H1 (cell line): ENCODE data around the gene B9D2. TPM values are rescaled to one million over a fixed set of nuclear protein-coding genes. Genes with fewer than 3 reads are reported as not detected.

Experiments used
- CTCF ChIA-PET: fragments of 300-600 bp; sonication (Branson Sonifier 250); formaldehyde crosslinking; loops from one replicate; lab custom pipeline; 2021; ENCODE audit not compliant: partially characterized antibody; lab: Charles Lee
- POLR2A ChIA-PET: fragments of 300-600 bp; sonication (Branson Sonifier 250); formaldehyde crosslinking; loops from one replicate; lab custom pipeline; 2021; ENCODE audit warnings: inconsistent platforms; ENCODE audit not compliant: partially characterized antibody; lab: Charles Lee
- DNase-seq, 2 experiments: peaks; one replicate each; pipeline versions ENCODE4 v3.0.0 to v3.0.0-alpha.2; 2010 to 2022; ENCODE audit warnings: low spot score in 2 of 2, low read depth in 1 of 2, mixed read lengths in 1 of 2
- FAIRE-seq: peaks from 2 replicates; lab custom pipeline; 2011; peaks lifted over from hg19 to GRCh38; lab: Jason Lieb, UNC
- H2AFZ ChIP-seq: 2 replicates; pipeline ENCODE4 v1.8.1; 2012; ENCODE audit warnings: low read length, inconsistent platforms
- H2AK5ac ChIP-seq: 2 replicates; pipeline ENCODE4 v1.6.1; 2013; ENCODE audit warnings: low read depth, low read length
- H2BK120ac ChIP-seq: replicated peaks from 2 replicates; pipeline ENCODE3; 2013; ENCODE audit warnings: low read depth, low read length, inconsistent platforms
- H2BK12ac ChIP-seq: 2 replicates; pipeline ENCODE4 v1.6.1; 2013; ENCODE audit warnings: low read depth, low read length
- H2BK15ac ChIP-seq: 2 replicates; pipeline ENCODE4 v1.6.1; 2013; ENCODE audit warnings: low read length
- H2BK20ac ChIP-seq: 2 replicates; pipeline ENCODE4 v1.6.1; 2013; ENCODE audit warnings: low read length
- H2BK5ac ChIP-seq: 2 replicates; pipeline ENCODE4 v1.6.1; 2013; ENCODE audit warnings: low read depth, low read length
- H3K14ac ChIP-seq: 2 replicates; pipeline ENCODE4 v1.6.1; 2013; ENCODE audit warnings: inconsistent platforms; ENCODE audit not compliant: insufficient read length
- H3K18ac ChIP-seq: 2 replicates; pipeline ENCODE4 v1.6.1; 2013; ENCODE audit warnings: low read length; ENCODE audit errors: extremely low read depth
- H3K23ac ChIP-seq: 2 replicates; pipeline ENCODE4 v1.6.1; 2013; ENCODE audit warnings: inconsistent platforms; ENCODE audit not compliant: insufficient read length
- H3K23me2 ChIP-seq: 2 replicates; pipeline ENCODE4 v1.6.1; 2013; ENCODE audit warnings: low read depth, low read length
- H3K27ac ChIP-seq: 2 replicates; pipeline ENCODE4 v1.6.1; 2011; ENCODE audit warnings: low read depth, low read length, inconsistent platforms
- H3K27me3 ChIP-seq, 4 experiments: replicated peaks in 1 of 4; 1 replicate in 1 of 4; 2 replicates in 3 of 4; pipeline versions ENCODE4 v1.6.1 to v1.8.1; 2011 to 2013; ENCODE audit warnings: low read length in 3 of 4, mild to moderate bottlenecking in 3 of 4, inconsistent platforms in 2 of 4, mixed read lengths in 2 of 4, moderate library complexity in 1 of 4; ENCODE audit not compliant: control insufficient read depth in 3 of 4, insufficient read depth in 3 of 4; ENCODE audit errors: extremely low read depth in 1 of 4
- H3K36me3 ChIP-seq, 4 experiments: 2 replicates each; pipeline versions ENCODE4 v1.6.1 to v1.8.1; 2011 to 2013; ENCODE audit warnings: mild to moderate bottlenecking in 4 of 4, low read length in 3 of 4, moderate library complexity in 2 of 4, control low read depth in 1 of 4, inconsistent platforms in 1 of 4; ENCODE audit not compliant: insufficient read depth in 4 of 4, control insufficient read depth in 2 of 4
- H3K4ac ChIP-seq: replicated peaks from 2 replicates; pipeline ENCODE3; 2013; ENCODE audit warnings: low read length, low read depth, mixed read lengths, inconsistent platforms; ENCODE audit not compliant: insufficient read length
- H3K4me1 ChIP-seq, 4 experiments: replicated peaks in 1 of 4; 1 replicate in 1 of 4; 2 replicates in 3 of 4; pipeline versions ENCODE4 v1.6.1 to v1.8.1; 2011 to 2013; ENCODE audit warnings: low read length in 3 of 4, inconsistent platforms in 2 of 4, mixed read lengths in 1 of 4; ENCODE audit not compliant: insufficient read depth in 4 of 4, control insufficient read depth in 3 of 4
- H3K4me2 ChIP-seq, 2 experiments: 2 replicates each; pipeline versions ENCODE4 v1.6.1 to v1.8.1; 2011 to 2013; ENCODE audit warnings: low read depth in 2 of 2, low read length in 2 of 2, control low read depth in 1 of 2, inconsistent platforms in 1 of 2, mild to moderate bottlenecking in 1 of 2; ENCODE audit not compliant: insufficient read depth in 1 of 2
- H3K4me3 ChIP-seq, 4 experiments: fragments of 200-600, 300-600 bp in 1 of 4; sonication (generic), shearing (Covaris generic), sonication (Bioruptor Twin) in 1 of 4; 2 replicates each; pipeline versions ENCODE4 v1.5.1 to v1.8.1; 2011 to 2016; ENCODE audit warnings: low read length in 4 of 4, low read depth in 3 of 4, control low read depth in 2 of 4, inconsistent platforms in 2 of 4, mild to moderate bottlenecking in 2 of 4, mixed read lengths in 1 of 4, moderate library complexity in 1 of 4; ENCODE audit not compliant: insufficient read depth in 2 of 4; ENCODE audit errors: extremely low read depth in 1 of 4
- H3K56ac ChIP-seq: replicated peaks from 2 replicates; pipeline ENCODE3; 2013; ENCODE audit warnings: low read depth, mild to moderate bottlenecking, mixed read lengths, low read length, inconsistent platforms; ENCODE audit not compliant: insufficient read length
- H3K79me1 ChIP-seq: 2 replicates; pipeline ENCODE4 v1.6.1; 2013; ENCODE audit warnings: low read depth, low read length, control low read depth
- H3K79me2 ChIP-seq, 2 experiments: 2 replicates each; pipeline versions ENCODE4 v1.6.1 to v1.8.1; 2012 to 2013; ENCODE audit warnings: low read length in 2 of 2, mild to moderate bottlenecking in 2 of 2, inconsistent platforms in 1 of 2; ENCODE audit not compliant: insufficient read depth in 2 of 2, control insufficient read depth in 1 of 2
- H3K9ac ChIP-seq, 4 experiments: replicated peaks in 1 of 4; 1 replicate in 1 of 4; 2 replicates in 3 of 4; pipeline versions ENCODE4 v1.6.1 to v1.8.1; 2011 to 2013; ENCODE audit warnings: low read depth in 3 of 4, low read length in 3 of 4, control low read depth in 2 of 4, mild to moderate bottlenecking in 2 of 4, moderate library complexity in 2 of 4, inconsistent platforms in 1 of 4; ENCODE audit errors: extremely low read depth in 1 of 4
- H3K9me3 ChIP-seq, 2 experiments: 2 replicates each; pipeline versions ENCODE4 v1.6.1 to v1.8.1; 2012 to 2013; ENCODE audit warnings: mild to moderate bottlenecking in 2 of 2, moderate library complexity in 2 of 2, control low read depth in 1 of 2, inconsistent platforms in 1 of 2, low read depth in 1 of 2, low read length in 1 of 2, mixed read lengths in 1 of 2; ENCODE audit not compliant: insufficient read depth in 2 of 2
- H4K20me1 ChIP-seq, 2 experiments: replicated peaks in 1 of 2; 2 replicates each; pipeline versions ENCODE3 to v1.8.1; 2011 to 2013; ENCODE audit warnings: inconsistent platforms in 2 of 2, low read length in 2 of 2, mild to moderate bottlenecking in 1 of 2; ENCODE audit not compliant: insufficient read depth in 2 of 2, control insufficient read depth in 1 of 2
- H4K5ac ChIP-seq: 2 replicates; pipeline ENCODE4 v1.6.1; 2013; ENCODE audit warnings: low read length, low read depth, mixed read lengths, inconsistent platforms; ENCODE audit not compliant: insufficient read length
- H4K8ac ChIP-seq: 2 replicates; pipeline ENCODE4 v1.8.0; 2013; ENCODE audit warnings: mild to moderate bottlenecking, moderate library complexity, low read length, inconsistent platforms; ENCODE audit not compliant: insufficient read depth; ENCODE audit errors: extremely low read depth
- H4K91ac ChIP-seq: replicated peaks from 2 replicates; pipeline ENCODE3; 2013; ENCODE audit warnings: low read length, mixed read lengths, inconsistent platforms; ENCODE audit not compliant: insufficient read length
- ATF2 ChIP-seq: IDR thresholded peaks from 2 replicates; pipeline ENCODE4 v1.6.1; 2012; ENCODE audit warnings: low read length, inconsistent platforms
- CBX5 ChIP-seq: fragments of 300-800, 300-1000 bp; sonication (generic); IDR thresholded peaks from 2 replicates; pipeline ENCODE4 v1.7.1; 2016; ENCODE audit warnings: antibody characterized with exemption, low read length, low read depth
- CREB1 ChIP-seq: IDR thresholded peaks from 2 replicates; pipeline ENCODE4 v1.6.1; 2012; ENCODE audit warnings: inconsistent platforms
- CTCF ChIP-seq, 3 experiments: IDR thresholded peaks; 1 replicate in 2 of 3; 2 replicates in 1 of 3; pipeline versions ENCODE4 v1.5.1 to v1.6.1; 2011; ENCODE audit warnings: low read length in 3 of 3, mild to moderate bottlenecking in 3 of 3, inconsistent platforms in 2 of 3, low read depth in 1 of 3, moderate library complexity in 1 of 3; ENCODE audit not compliant: insufficient read depth in 1 of 3; ENCODE audit errors: control extremely low read depth in 1 of 3
- POLR2AphosphoS5 ChIP-seq: IDR thresholded peaks from 2 replicates; pipeline ENCODE4 v1.6.1; 2011; ENCODE audit warnings: low read depth, low read length
- SIX5 ChIP-seq: IDR thresholded peaks from 2 replicates; pipeline ENCODE4 v1.6.1; 2011; ENCODE audit warnings: mild to moderate bottlenecking, low read depth, low read length
- SP2 ChIP-seq: IDR thresholded peaks from 2 replicates; pipeline ENCODE4 v1.6.1; 2012; ENCODE audit warnings: mild to moderate bottlenecking, low read length, inconsistent platforms
- TAF1 ChIP-seq: IDR thresholded peaks from 2 replicates; pipeline ENCODE4 v1.6.1; 2011; ENCODE audit warnings: mild to moderate bottlenecking, low read depth, low read length
- USF2 ChIP-seq: IDR thresholded peaks from 2 replicates; pipeline ENCODE4 v1.6.1; 2011; ENCODE audit warnings: low read length, improper control_type of control experiment
- WGBS, 2 experiments: shearing (Covaris generic) in 1 of 2; methylation state at CpG; one replicate each; pipeline versions ENCODE4 v1.1.6 to v1.1.7; 2013 to 2015; ENCODE audit warnings: low lambda C conversion rate in 2 of 2, mixed read lengths in 2 of 2, inconsistent platforms in 1 of 2, low coverage in 1 of 2, missing lambda C conversion rate in 1 of 2; ENCODE audit not compliant: insufficient replicate concordance in 2 of 2, insufficient coverage in 1 of 2, insufficient read length in 1 of 2; ENCODE audit errors: extremely low coverage in 1 of 2, missing lambda C conversion rate in 1 of 2; 5-methylcytosine and 5-hydroxymethylcytosine counted together
- polyA plus RNA-seq, 7 experiments: library from polyadenylated mRNA; depleted of rRNA in 3 of 7; stranded (reverse) in 5 of 7; unstranded in 2 of 7; fragments of >200 nt in 5 of 7; fragments of 200-250 nt in 2 of 7; gene quantifications; 1 replicate in 5 of 7; 2 replicates in 1 of 7; 4 replicates in 1 of 7; pipeline versions ENCODE4 v1.2.1 to v1.2.3, GENCODE V29; 2011 to 2013; ENCODE audit warnings: missing spikeins in 2 of 7, mixed read lengths in 2 of 7
- total RNA-seq: library from RNA; stranded (reverse); fragmentation: NEBNext Ultra II Directional; extraction: Animal tissue kit (Norgen Biotek cat#: 25700); gene quantifications from 2 replicates; pipeline ENCODE4 v1.2.1, GENCODE V29; 2021

Gene B9D2
- total and polyA plus RNA-seq, 2 of the 8 experiments (the other 6 are each of a cell fraction or from before 2014, with no cell fraction given): 4.9 to 6.3 TPM

- Histone ChIP-seq H3K4me3 (no peak overlapping the region), H3K27me3 (no peaks in the 10 kb centered on the region), H3K27ac (no peak overlapping the region), H3K23ac (no peak overlapping the region), H2AK5ac (no peak overlapping the region), H3K79me2 (no peaks in the 10 kb centered on the region), H3K79me1 (no peaks in the 10 kb centered on the region; the same call in none of the 2 replicates), H4K91ac (no peak overlapping the region), H3K18ac (no peak overlapping the region), H2BK15ac (no peak overlapping the region), H3K4me1 (peaks cover 7 to 22% (median 8%) of the 10 kb centered on the region in 4 experiments), H3K4ac (no peak overlapping the region), H2BK20ac (no peak overlapping the region), H2AFZ (no peak overlapping the region), H3K56ac (no peak overlapping the region), H3K9ac (no peak overlapping the region; a peak in 1 of 7 replicates), H3K4me2 (no peak overlapping the region), H4K20me1 (peaks cover 3 to 19% of the 10 kb centered on the region in 2 experiments), H3K23me2 (peaks cover 8% of the 10 kb centered on the region; the same call in 1 of the 2 replicates), H3K14ac (no peak overlapping the region), H3K9me3 (peaks cover 0 to 3% of the 10 kb centered on the region in 2 experiments; a peak in 1 of 4 replicates), H3K36me3 (peaks cover 15 to 32% (median 22%) of the 10 kb centered on the region in 4 experiments; a peak in 7 of 8 replicates), H2BK120ac (no peak overlapping the region), H4K5ac (no peak overlapping the region), H2BK12ac (no peak overlapping the region), H4K8ac (no peak overlapping the region; the same call in 1 of the 2 replicates), H2BK5ac (no peak overlapping the region)
- 91% methylated on average over 4 of the region's 4 CpGs; no CpG with 5 or more reads in 1 of the 2 experiments for WGBS, 2 experiments
- CTCF ChIA-PET: interaction anchor here (0.9 to 2.5 kb wide), 2 partner anchors 9 to 32 kb away, joined by 3 to 15 read pairs; no protein-coding TSS in a partner anchor
- DNase-seq: no peak
- FAIRE-seq: no peak
- POLR2A ChIA-PET: interaction anchor here (1.5 to 12.6 kb wide), 2 partner anchors 12 to 43 kb away, joined by 5 to 137 read pairs; partner anchors contain the start of genes B9D2 and CCDC97
- TF ChIP-seq ATF2 (no peak), CBX5 (no peak), CREB1 (no peak), TAF1 (no peak), SIX5 (no peak), CTCF (IDR thresholded peaks at IDR 0.05; ENCODE audit: control extremely low read depth in 1 of 3, insufficient read depth in 1 of 3, low read depth in 1 of 3, low read length in 3 of 3) (no peak), USF2 (no peak), SP2 (no peak), POLR2AphosphoS5 (no peak)
These were observed 43.4 kb downstream of the B9D2 start for GRCh38 chr19:41320568-41320967.
